GM12878 (cell line): Measurements from ENCODE around the gene MEMO1.

ENCODE experiments used
- CTCF ChIP-seq, 3 experiments: IDR thresholded peaks in 2 of 3; conservative IDR thresholded peaks in 1 of 3; 2 replicates each; pipeline ENCODE4 v1.5.1; 2011; ENCODE audit warnings: low read depth in 3 of 3, low read length in 3 of 3, mild to moderate bottlenecking in 3 of 3, control low read depth in 2 of 3, moderate library complexity in 2 of 3, inconsistent platforms in 1 of 3, mixed read lengths in 1 of 3; ENCODE audit not compliant: control insufficient read depth in 2 of 3, insufficient read depth in 1 of 3; ENCODE audit errors: extremely low read depth in 1 of 3
- JUNB ChIP-seq: IDR thresholded peaks from 2 replicates; pipeline ENCODE4 v1.6.1; 2016; ENCODE audit warnings: antibody characterized with exemption, mild to moderate bottlenecking
- KDM1A ChIP-seq: fragments of 200-600 bp; sonication (generic); IDR thresholded peaks from 2 replicates; pipeline ENCODE4 v1.6.1; 2016; ENCODE audit warnings: borderline replicate concordance
- NKRF ChIP-seq: fragments of 450-650 bp; conservative IDR thresholded peaks from 2 replicates; pipeline ENCODE4 v1.6.1; 2017; ENCODE audit warnings: mild to moderate bottlenecking, moderate library complexity
- PKNOX1 ChIP-seq: fragments of 450-650 bp; IDR thresholded peaks from 2 replicates; pipeline ENCODE4 v1.6.1; 2016; ENCODE audit warnings: mild to moderate bottlenecking

- TF ChIP-seq NKRF (no peak), KDM1A (no peak), PKNOX1 (no peak), CTCF (IDR thresholded peaks at IDR 0.05 in 2 of 3, conservative IDR thresholded peaks at IDR 0.05 in 1 of 3; ENCODE audit: control insufficient read depth in 2 of 3, extremely low read depth in 1 of 3, insufficient read depth in 1 of 3, low read depth in 3 of 3, low read length in 3 of 3) (no peak), JUNB (0 out of 2 replicates have a peak, but pooled peaks have one; percentile 15)
Observed at GRCh38 chr2:31962757-31963361, 47.9 kb downstream of the MEMO1 start.
